Caco-2 (cell line): ENCODE results near the gene MBOAT2. TPM values are rescaled to one million over a fixed set of nuclear protein-coding genes. Genes with fewer than 3 reads are reported as not detected.

Experiments used
- BruUV-seq: library from RNA; stranded (reverse); fragments of 400-500 nt; replicated peaks from 2 replicates; lab custom pipeline; 2021; lab: Mats Ljungman, UMichigan
- CTCF ChIA-PET: fragments of 300-600 bp; sonication (Branson Sonifier 250); formaldehyde crosslinking; loops from one replicate; lab custom pipeline; 2022; ENCODE audit warnings: antibody characterized with exemption; lab: Charles Lee
- POLR2A ChIA-PET: fragments of 300-600 bp; sonication (Branson Sonifier 250); formaldehyde crosslinking; loops from one replicate; lab custom pipeline; 2022; ENCODE audit warnings: antibody characterized with exemption; lab: Charles Lee
- DNase-seq, 2 experiments: peaks; one replicate each; pipeline versions ENCODE4 v3.0.0 to v3.0.0-alpha.2; 2020 to 2022
- H3K27me3 ChIP-seq: replicated peaks from 2 replicates; pipeline ENCODE4 v1.6.0; 2011; ENCODE audit warnings: low read length; ENCODE audit not compliant: control insufficient read depth, insufficient read depth
- H3K36me3 ChIP-seq: 2 replicates; pipeline ENCODE4 v1.5.1; 2011; ENCODE audit warnings: low read length; ENCODE audit not compliant: control insufficient read depth, insufficient read depth
- H3K4me1 ChIP-seq: fragments of 250-450 bp; sonication (Bioruptor Pico); 2 replicates; pipeline ENCODE4 v1.5.1; 2020; ENCODE audit warnings: mild to moderate bottlenecking
- H3K4me3 ChIP-seq: 2 replicates; pipeline ENCODE4 v1.5.1; 2011; ENCODE audit warnings: low read depth, mild to moderate bottlenecking, control low read depth, low read length
- H3K9me3 ChIP-seq: fragments of 250-450 bp; sonication (Bioruptor Pico); 2 replicates; pipeline ENCODE4 v1.5.1; 2020; ENCODE audit warnings: mild to moderate bottlenecking, moderate library complexity
- H3K27ac Mint-ChIP-seq: one replicate; pipeline ENCODE4 v1.8.0; 2022; ENCODE audit warnings: mixed read lengths; ENCODE audit not compliant: unreplicated experiment
- H3K27me3 Mint-ChIP-seq: one replicate; pipeline ENCODE4 v1.8.0; 2022; ENCODE audit warnings: mixed read lengths; ENCODE audit not compliant: insufficient read depth, unreplicated experiment
- H3K36me3 Mint-ChIP-seq: one replicate; pipeline ENCODE4 v1.8.0; 2022; ENCODE audit warnings: mild to moderate bottlenecking, mixed read lengths; ENCODE audit not compliant: insufficient read depth, unreplicated experiment
- H3K4me1 Mint-ChIP-seq: one replicate; pipeline ENCODE4 v1.8.0; 2022; ENCODE audit warnings: low read depth, mixed read lengths; ENCODE audit not compliant: unreplicated experiment
- H3K4me3 Mint-ChIP-seq: one replicate; pipeline ENCODE4 v1.8.0; 2022; ENCODE audit warnings: mild to moderate bottlenecking, moderate library complexity, mixed read lengths; ENCODE audit not compliant: unreplicated experiment
- H3K9me3 Mint-ChIP-seq: one replicate; pipeline ENCODE4 v1.8.0; 2022; ENCODE audit warnings: mixed read lengths; ENCODE audit not compliant: unreplicated experiment
- CTCF ChIP-seq, 2 experiments: fragments of 200-600 bp in 1 of 2; IDR thresholded peaks; 1 replicate in 1 of 2; 2 replicates in 1 of 2; pipeline versions ENCODE4 v1.5.1 to v1.8.0; 2011 to 2022; ENCODE audit warnings: antibody characterized with exemption in 1 of 2, control low read depth in 1 of 2, inconsistent platforms in 1 of 2, low read depth in 1 of 2, low read length in 1 of 2, mild to moderate bottlenecking in 1 of 2, moderate library complexity in 1 of 2; ENCODE audit not compliant: insufficient read depth in 1 of 2, severe bottlenecking in 1 of 2, unreplicated experiment in 1 of 2
- intact Hi-C: fragments of 100-400 bp; cut with micrococcal nuclease; formaldehyde crosslinking; loops from one replicate; pipeline ENCODE4 v1.10.0; 2022; ENCODE audit not compliant: unreplicated experiment
- total RNA-seq: library from RNA; stranded (reverse); gene quantifications from 2 replicates; pipeline ENCODE4 v1.2.3, GENCODE V29; 2022

The MBOAT2 gene
- total RNA-seq, 1 experiment from 2014 or later, result 12.6 TPM

GRCh38 chr2:8840475-8841091 is 162.9 kb downstream of the MBOAT2 start:
- Mint-ChIP-seq H3K9me3 (peaks cover 10% of the 10 kb centered on the region), H3K4me1 (peaks cover 9% of the 10 kb centered on the region), H3K27ac (peak overlapping the region; percentile 11), H3K36me3 (peaks cover 8% of the 10 kb centered on the region), H3K27me3 (no peaks in the 10 kb centered on the region), H3K4me3 (peak overlapping the region; percentile 39)
- Histone ChIP-seq H3K9me3 (no peaks in the 10 kb centered on the region), H3K27me3 (no peaks in the 10 kb centered on the region), H3K4me1 (peaks cover 11% of the 10 kb centered on the region; the same call in 1 of the 2 replicates), H3K4me3 (no peak overlapping the region), H3K36me3 (no peaks in the 10 kb centered on the region)
- POLR2A ChIA-PET, result no interaction called here
- no peak for TF ChIP-seq CTCF (IDR thresholded peaks at IDR 0.05; ENCODE audit: insufficient read depth in 1 of 2, low read depth in 1 of 2, low read length in 1 of 2, severe bottlenecking in 1 of 2, unreplicated experiment in 1 of 2)
- CTCF ChIA-PET, result no interaction called here
- intact Hi-C loops, result no loop called here
- BruUV-seq, result no TSS peak
- peak in 1 of 2 experiments; percentile 21 for DNase-seq

GRCh38 chr2:8839189-8839965 is 164.1 kb downstream of the MBOAT2 start:
- DNase-seq, result no peak
- Mint-ChIP-seq H3K4me1 (peaks cover 9% of the 10 kb centered on the region), H3K4me3 (no peak overlapping the region), H3K9me3 (peaks cover 10% of the 10 kb centered on the region), H3K36me3 (peaks cover 8% of the 10 kb centered on the region), H3K27me3 (no peaks in the 10 kb centered on the region), H3K27ac (no peak overlapping the region)
- Histone ChIP-seq H3K27me3 (no peaks in the 10 kb centered on the region), H3K4me1 (peaks cover 11% of the 10 kb centered on the region; the same call in 1 of the 2 replicates), H3K36me3 (no peaks in the 10 kb centered on the region), H3K9me3 (no peaks in the 10 kb centered on the region), H3K4me3 (no peak overlapping the region)
- ChIA-PET CTCF (interaction anchor here (0.7 kb wide), 1 partner anchor 132 kb away, joined by 5 read pairs; no protein-coding TSS in a partner anchor), POLR2A (no interaction called here)
- no TSS peak for BruUV-seq
- no peak for TF ChIP-seq CTCF (IDR thresholded peaks at IDR 0.05; ENCODE audit: insufficient read depth in 1 of 2, low read depth in 1 of 2, low read length in 1 of 2, severe bottlenecking in 1 of 2, unreplicated experiment in 1 of 2)
- intact Hi-C loops, result no loop called here

- H3K4me1 ChIP-seq, result peaks cover 11% of the 10 kb centered on the region; the same call in 1 of the 2 replicates
- no peak for TF ChIP-seq CTCF (IDR thresholded peaks at IDR 0.05; ENCODE audit: insufficient read depth in 1 of 2, low read depth in 1 of 2, low read length in 1 of 2, severe bottlenecking in 1 of 2, unreplicated experiment in 1 of 2)
- Mint-ChIP-seq H3K4me1 (peaks cover 9% of the 10 kb centered on the region), H3K27me3 (no peaks in the 10 kb centered on the region), H3K4me3 (peak overlapping the region; percentile 97), H3K27ac (peak overlapping the region; percentile 99), H3K9me3 (peaks cover 10% of the 10 kb centered on the region), H3K36me3 (peaks cover 8% of the 10 kb centered on the region)
- H3K36me3 ChIP-seq, result no peaks in the 10 kb centered on the region
- 0 out of 2 replicates have a peak overlapping the region, but pooled peaks have one; percentile 11 for H3K4me3 ChIP-seq
- BruUV-seq, result no TSS peak
- no peak for DNase-seq
- H3K27me3 ChIP-seq, result no peaks in the 10 kb centered on the region
- CTCF ChIA-PET, result no interaction called here
- POLR2A ChIA-PET, result no interaction called here
- intact Hi-C loops, result no loop called here
- no peaks in the 10 kb centered on the region for H3K9me3 ChIP-seq
These were observed 165.7 kb downstream of the MBOAT2 start for GRCh38 chr2:8837795-8838140.
